Upper lobe of right lung (tissue), 1 donor: Measurements from ENCODE around the gene INHBE. TPM values are rescaled to one million over a fixed set of nuclear protein-coding genes. Genes with fewer than 3 reads are reported as not detected.

Experiments
- ATAC-seq: fragments of 200-7000 bp; cut with Tn5 transposase; one replicate; pipeline ENCODE4 v1.9.1; 2020; ENCODE audit warnings: mild to moderate bottlenecking, moderate library complexity
- DNase-seq: peaks from one replicate; pipeline ENCODE4 v3.0.0-alpha.2; 2020
- H3K27ac ChIP-seq: fragments of 200-600 bp; one replicate; pipeline ENCODE4 v1.8.0; 2022
- H3K27me3 ChIP-seq: fragments of 200-600 bp; one replicate; pipeline ENCODE4 v1.8.0; 2022; ENCODE audit warnings: mild to moderate bottlenecking
- H3K36me3 ChIP-seq: fragments of 200-600 bp; one replicate; pipeline ENCODE4 v1.8.0; 2022
- H3K4me1 ChIP-seq: fragments of 200-600 bp; one replicate; pipeline ENCODE4 v1.8.0; 2022
- H3K4me3 ChIP-seq: fragments of 200-600 bp; one replicate; pipeline ENCODE4 v1.8.0; 2022; ENCODE audit warnings: mild to moderate bottlenecking
- H3K9me3 ChIP-seq: fragments of 200-600 bp; one replicate; pipeline ENCODE4 v1.8.0; 2022
- CTCF ChIP-seq: fragments of 200-600 bp; IDR thresholded peaks from one replicate; pipeline ENCODE4 v1.8.0; 2022; ENCODE audit warnings: antibody characterized with exemption
- intact Hi-C: fragments of 100-400 bp; cut with DNase I; formaldehyde crosslinking; loops from one replicate; pipeline ENCODE4 v1.11.0; 2022
- total RNA-seq: library from RNA; stranded (reverse); fragmentation: NEBNext Ultra II Directional; extraction: Animal tissue kit (Norgen Biotek cat#: 25700); gene quantifications from one replicate; pipeline ENCODE4 v1.2.1, GENCODE V29; 2021
- donor health status: DM: no; HTN: yes; CAD: no; lungs with severe emphysema.

The INHBE gene
- total RNA-seq, 1 donor from 2014 or later: not detected

DNA sequence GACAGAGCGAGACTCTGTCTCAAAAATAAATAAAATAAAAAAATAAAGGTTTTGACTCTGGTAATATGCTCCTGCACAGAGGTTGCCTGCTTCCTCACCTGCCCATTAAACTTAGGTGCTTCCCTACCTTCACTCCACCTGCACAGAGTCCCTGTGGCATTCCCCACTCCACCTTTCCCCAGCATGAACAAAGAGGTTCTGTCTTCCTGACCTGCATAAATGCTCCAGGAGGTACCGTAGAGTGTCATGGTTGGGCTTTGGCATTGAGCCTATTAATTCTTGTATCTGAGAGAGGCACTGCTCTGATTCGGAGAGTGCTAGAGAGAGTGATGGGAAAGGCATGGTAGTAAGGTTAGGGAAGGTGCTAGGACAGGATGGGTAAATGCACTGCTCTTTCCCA lies 18.3 kb downstream of the INHBE start:
- Histone ChIP-seq H3K4me3 (no peak overlapping the region), H3K27me3 (peaks cover 42% of the 10 kb centered on the region), H3K36me3 (peaks cover 4% of the 10 kb centered on the region), H3K4me1 (peaks cover 23% of the 10 kb centered on the region), H3K27ac (no peak overlapping the region), H3K9me3 (no peaks in the 10 kb centered on the region)
- no peak for ATAC-seq
- DNase-seq: no peak
- intact Hi-C loops: no loop called here
- no peak for TF ChIP-seq CTCF

DNA sequence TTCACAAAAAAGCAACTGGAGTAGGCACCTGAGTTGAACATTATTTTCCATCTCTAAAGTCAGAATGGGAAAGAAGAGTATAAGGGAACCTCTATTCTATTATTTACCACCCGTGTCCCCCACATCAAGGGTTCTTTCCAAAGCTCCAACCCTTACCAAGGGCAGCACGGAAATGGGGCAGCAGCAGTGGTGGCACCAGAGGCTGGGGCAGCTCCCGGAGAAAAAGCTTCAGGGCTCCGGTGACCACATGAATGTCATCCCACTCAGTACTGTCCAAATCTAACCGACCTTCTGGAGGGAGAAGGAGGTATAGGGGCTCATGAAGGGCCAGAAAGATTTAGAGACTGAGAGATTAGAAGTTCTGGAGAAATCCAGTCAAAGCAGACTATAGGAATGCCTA lies 18.8 kb downstream of the INHBE start:
- ATAC-seq (no peak), DNase-seq (no peak)
- intact Hi-C loops: no loop called here
- peaks cover 23% of the 10 kb centered on the region for H3K4me1 ChIP-seq
- H3K27me3 ChIP-seq: peaks cover 42% of the 10 kb centered on the region
- no peaks in the 10 kb centered on the region for H3K9me3 ChIP-seq
- peaks cover 4% of the 10 kb centered on the region for H3K36me3 ChIP-seq
- no peak for TF ChIP-seq CTCF
- H3K4me3 ChIP-seq: no peak overlapping the region
- H3K27ac ChIP-seq: no peak overlapping the region

GRCh38 chr12:57474430-57474829 lies 19.3 kb downstream of the INHBE start:
- no peaks in the 10 kb centered on the region for H3K9me3 ChIP-seq
- intact Hi-C loops: no loop called here
- H3K4me1 ChIP-seq: peaks cover 26% of the 10 kb centered on the region
- ATAC-seq (no peak), DNase-seq (no peak)
- peaks cover 4% of the 10 kb centered on the region for H3K36me3 ChIP-seq
- no peak overlapping the region for H3K4me3 ChIP-seq
- H3K27me3 ChIP-seq: peaks cover 42% of the 10 kb centered on the region
- no peak for TF ChIP-seq CTCF
- H3K27ac ChIP-seq: no peak overlapping the region

DNA sequence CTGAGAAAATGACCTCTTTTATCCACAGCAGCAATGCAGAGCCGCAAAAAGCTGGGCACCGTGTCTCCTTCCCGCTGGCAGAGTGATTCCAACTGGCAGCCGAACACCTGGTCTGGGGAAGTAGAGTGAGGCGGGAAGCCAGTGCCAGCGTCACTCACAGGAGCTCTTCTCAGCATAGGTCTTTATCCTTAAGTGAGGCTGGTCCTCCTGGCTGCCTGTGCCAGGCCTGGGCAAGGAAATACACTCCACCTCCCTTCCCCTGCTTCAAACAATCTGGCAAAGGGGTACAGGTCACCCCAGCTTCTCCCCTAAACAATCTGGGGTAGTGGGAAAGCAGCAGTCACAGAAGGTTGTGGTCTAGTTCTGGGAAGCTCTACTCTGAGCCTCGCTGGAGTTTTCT lies 19.8 kb downstream of the INHBE start:
- DNase-seq (no peak), ATAC-seq (no peak)
- intact Hi-C loops: no loop called here
- H3K9me3 ChIP-seq: no peaks in the 10 kb centered on the region
- no peak for TF ChIP-seq CTCF
- peaks cover 4% of the 10 kb centered on the region for H3K36me3 ChIP-seq
- no peak overlapping the region for H3K27ac ChIP-seq
- H3K4me3 ChIP-seq: no peak overlapping the region
- H3K4me1 ChIP-seq: peaks cover 26% of the 10 kb centered on the region
- peaks cover 42% of the 10 kb centered on the region for H3K27me3 ChIP-seq

DNA sequence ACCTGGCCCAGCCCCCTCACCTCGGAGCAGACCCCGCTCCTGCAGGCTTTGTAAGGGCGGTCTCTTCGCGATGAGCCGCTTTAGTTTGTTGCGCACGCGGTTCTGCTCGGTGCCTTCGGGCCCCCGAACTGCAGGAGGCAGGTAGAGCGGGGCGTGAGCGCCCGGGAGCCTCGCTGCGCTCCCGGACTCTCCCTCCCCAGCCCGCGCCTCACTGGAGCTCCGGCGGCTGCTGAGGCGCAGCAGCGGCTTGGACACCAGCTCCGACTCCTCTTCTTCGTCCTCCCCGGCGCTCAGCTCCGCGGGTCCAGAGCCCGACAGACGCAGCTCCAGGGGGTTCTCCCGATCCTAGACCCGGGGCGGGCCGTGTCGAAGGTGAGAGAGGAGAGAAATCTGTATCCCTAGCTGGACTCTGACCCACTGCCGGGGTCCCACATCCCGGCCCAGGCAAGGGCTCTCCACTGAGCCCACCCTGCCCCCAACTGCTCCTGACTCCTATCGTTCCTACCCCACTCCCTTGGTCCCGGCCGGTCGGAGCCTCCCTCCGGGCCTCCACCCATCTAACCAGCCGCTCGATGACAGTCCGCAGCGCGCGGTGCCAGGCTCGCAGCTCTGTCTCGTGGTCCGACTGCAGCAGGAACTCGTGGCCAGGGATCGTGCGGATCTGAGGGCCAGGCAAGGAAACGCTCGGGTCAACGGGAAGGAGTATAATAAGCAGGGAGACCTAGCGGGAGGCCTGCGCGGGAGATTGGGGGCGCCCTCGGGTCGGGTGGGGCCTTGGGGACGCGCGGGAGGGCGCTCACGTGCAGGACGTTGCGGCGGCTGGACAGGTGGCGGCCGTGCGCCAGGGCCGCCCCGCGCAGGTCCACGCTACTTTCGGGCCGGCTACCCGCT lies 20.4 kb downstream of the INHBE start:
- Histone ChIP-seq H3K4me3 (peak overlapping the region; percentile 46), H3K36me3 (peaks cover 4% of the 10 kb centered on the region), H3K4me1 (peaks cover 26% of the 10 kb centered on the region), H3K9me3 (no peaks in the 10 kb centered on the region), H3K27ac (no peak overlapping the region), H3K27me3 (peaks cover 42% of the 10 kb centered on the region)
- TF ChIP-seq CTCF: no peak
- intact Hi-C loops: no loop called here
- ATAC-seq: peak; percentile 32
- peak; percentile 71 for DNase-seq
